Retinal pigment epithelial cell (primary cell): ENCODE results near the gene CST6.
A peak's percentile ranks its signal among the peaks of the same experiment; 100 is the strongest.

ENCODE experiments used
- DNase-seq: peaks from one replicate; pipeline ENCODE4 v3.0.0-alpha.2; 2010; ENCODE audit warnings: low read depth
- H3K4me3 ChIP-seq: 2 replicates; pipeline ENCODE4 v1.5.1; 2011; ENCODE audit warnings: mild to moderate bottlenecking, low read length, control low read depth, moderate library complexity
- CTCF ChIP-seq: conservative IDR thresholded peaks from 2 replicates; pipeline ENCODE4 v1.5.1; 2011; ENCODE audit warnings: low read depth, low read length, control low read depth, inconsistent platforms

CST6 gene

GRCh38 chr11:66011239-66011784, 496 bp upstream of the CST6 start:
- H3K4me3 ChIP-seq: no peak overlapping the region
- no peak for TF ChIP-seq CTCF
- DNase-seq: peak; percentile 39

GRCh38 chr11:66012371-66012945, 650 bp downstream of the CST6 start:
- DNase-seq: no peak
- no peak for TF ChIP-seq CTCF
- no peak overlapping the region for H3K4me3 ChIP-seq

GRCh38 chr11:66012946-66013761, 1.3 kb downstream of the CST6 start:
- H3K4me3 ChIP-seq: no peak overlapping the region
- DNase-seq: no peak
- no peak for TF ChIP-seq CTCF

- no peak for DNase-seq
- H3K4me3 ChIP-seq: no peak overlapping the region
- no peak for TF ChIP-seq CTCF
Measured at GRCh38 chr11:66013762-66014100, 1.9 kb downstream of the CST6 start.

GRCh38 chr11:66014804-66015453, 3.1 kb downstream of the CST6 start:
- DNase-seq: no peak
- H3K4me3 ChIP-seq: no peak overlapping the region
- TF ChIP-seq CTCF: no peak

GRCh38 chr11:66015454-66015881, 3.7 kb downstream of the CST6 start:
- TF ChIP-seq CTCF: no peak
- peak; percentile 27 for DNase-seq
- H3K4me3 ChIP-seq: no peak overlapping the region
